DND-41 (cell line): ENCODE results near the gene PPP1R18.

ENCODE experiments used
- ATAC-seq: fragments of 200-7000 bp; cut with Tn5 transposase; 3 replicates; pipeline ENCODE4 v1.9.1; 2021; ENCODE audit warnings: low read depth; ENCODE audit not compliant: insufficient read depth
- DNase-seq: peaks from one replicate; pipeline ENCODE4 v3.0.0-alpha.2; 2020
- H2AFZ ChIP-seq: 2 replicates; pipeline ENCODE4 v1.6.0; 2012; ENCODE audit warnings: low read depth, low read length
- H3K27ac ChIP-seq: 2 replicates; pipeline ENCODE4 v1.5.1; 2012; ENCODE audit warnings: low read length, inconsistent platforms
- H3K27me3 ChIP-seq: fragments of 200-600 bp; sonication (generic); 2 replicates; pipeline ENCODE4 v1.6.0; 2012; ENCODE audit warnings: low read length, mild to moderate bottlenecking, inconsistent platforms; ENCODE audit not compliant: insufficient read depth, poor library complexity
- H3K36me3 ChIP-seq: 2 replicates; pipeline ENCODE4 v1.5.1; 2012; ENCODE audit warnings: low read length, inconsistent platforms; ENCODE audit not compliant: insufficient read depth
- H3K4me1 ChIP-seq: 2 replicates; pipeline ENCODE4 v1.5.1; 2012; ENCODE audit warnings: mild to moderate bottlenecking, low read length; ENCODE audit not compliant: insufficient read depth
- H3K4me2 ChIP-seq: 2 replicates; pipeline ENCODE4 v1.6.0; 2012; ENCODE audit warnings: mild to moderate bottlenecking, moderate library complexity, low read length, inconsistent platforms; ENCODE audit not compliant: insufficient read depth
- H3K4me3 ChIP-seq, 2 experiments: fragments of 200-600 bp in 1 of 2; shearing (Covaris generic) in 1 of 2; 2 replicates each; pipeline ENCODE4 v1.5.1; 2012 to 2016; ENCODE audit warnings: inconsistent platforms in 2 of 2, low read length in 2 of 2, mild to moderate bottlenecking in 2 of 2, low read depth in 1 of 2, moderate library complexity in 1 of 2
- H3K79me2 ChIP-seq: 2 replicates; pipeline ENCODE4 v1.6.0; 2012; ENCODE audit warnings: low read length, inconsistent platforms; ENCODE audit not compliant: insufficient read depth
- H3K9ac ChIP-seq: 2 replicates; pipeline ENCODE4 v1.6.0; 2012; ENCODE audit warnings: low read depth, mild to moderate bottlenecking, inconsistent platforms, low read length, moderate library complexity
- H3K9me3 ChIP-seq: 2 replicates; pipeline ENCODE4 v1.5.1; 2012; ENCODE audit warnings: low read length, moderate library complexity, mild to moderate bottlenecking, inconsistent platforms; ENCODE audit not compliant: insufficient read depth, severe bottlenecking
- H4K20me1 ChIP-seq: 2 replicates; pipeline ENCODE4 v1.6.0; 2012; ENCODE audit warnings: low read length; ENCODE audit not compliant: insufficient read depth
- EZH2 ChIP-seq: IDR thresholded peaks from 3 replicates; pipeline ENCODE4 v1.6.1; 2012; ENCODE audit warnings: borderline replicate concordance, low read depth, mild to moderate bottlenecking, moderate library complexity, low read length, inconsistent platforms; ENCODE audit not compliant: severe bottlenecking
- TF ChIP-seq, protein P1 (sequence below): IDR thresholded peaks from 2 replicates; pipeline ENCODE4 v1.5.1; 2012; ENCODE audit warnings: borderline replicate concordance, low read length, moderate library complexity, mild to moderate bottlenecking; ENCODE audit not compliant: poor library complexity, severe bottlenecking; ENCODE audit errors: extremely low read depth

PPP1R18 gene

GRCh38 chr6:30679765-30680535, 6.5 kb downstream of the PPP1R18 start:
- Histone ChIP-seq H3K79me2 (peaks cover 68% of the 10 kb centered on the region), H3K9me3 (no peaks in the 10 kb centered on the region), H4K20me1 (peaks cover 36% of the 10 kb centered on the region), H3K27me3 (no peaks in the 10 kb centered on the region), H3K36me3 (peaks cover 70% of the 10 kb centered on the region), H3K4me1 (peaks cover 53% of the 10 kb centered on the region), H3K27ac (peak overlapping the region; percentile 70), H2AFZ (no peak overlapping the region), H3K9ac (peak overlapping the region; percentile 88), H3K4me3 (peak overlapping the region in 1 of 2 experiments; percentile 49; a peak in 2 of 4 replicates), H3K4me2 (peak overlapping the region; percentile 95)
- ATAC-seq (no peak), DNase-seq (no peak)
- no peak for TF ChIP-seq EZH2
- TF ChIP-seq, protein P1, sequence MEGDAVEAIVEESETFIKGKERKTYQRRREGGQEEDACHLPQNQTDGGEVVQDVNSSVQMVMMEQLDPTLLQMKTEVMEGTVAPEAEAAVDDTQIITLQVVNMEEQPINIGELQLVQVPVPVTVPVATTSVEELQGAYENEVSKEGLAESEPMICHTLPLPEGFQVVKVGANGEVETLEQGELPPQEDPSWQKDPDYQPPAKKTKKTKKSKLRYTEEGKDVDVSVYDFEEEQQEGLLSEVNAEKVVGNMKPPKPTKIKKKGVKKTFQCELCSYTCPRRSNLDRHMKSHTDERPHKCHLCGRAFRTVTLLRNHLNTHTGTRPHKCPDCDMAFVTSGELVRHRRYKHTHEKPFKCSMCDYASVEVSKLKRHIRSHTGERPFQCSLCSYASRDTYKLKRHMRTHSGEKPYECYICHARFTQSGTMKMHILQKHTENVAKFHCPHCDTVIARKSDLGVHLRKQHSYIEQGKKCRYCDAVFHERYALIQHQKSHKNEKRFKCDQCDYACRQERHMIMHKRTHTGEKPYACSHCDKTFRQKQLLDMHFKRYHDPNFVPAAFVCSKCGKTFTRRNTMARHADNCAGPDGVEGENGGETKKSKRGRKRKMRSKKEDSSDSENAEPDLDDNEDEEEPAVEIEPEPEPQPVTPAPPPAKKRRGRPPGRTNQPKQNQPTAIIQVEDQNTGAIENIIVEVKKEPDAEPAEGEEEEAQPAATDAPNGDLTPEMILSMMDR = no peak

DNA sequence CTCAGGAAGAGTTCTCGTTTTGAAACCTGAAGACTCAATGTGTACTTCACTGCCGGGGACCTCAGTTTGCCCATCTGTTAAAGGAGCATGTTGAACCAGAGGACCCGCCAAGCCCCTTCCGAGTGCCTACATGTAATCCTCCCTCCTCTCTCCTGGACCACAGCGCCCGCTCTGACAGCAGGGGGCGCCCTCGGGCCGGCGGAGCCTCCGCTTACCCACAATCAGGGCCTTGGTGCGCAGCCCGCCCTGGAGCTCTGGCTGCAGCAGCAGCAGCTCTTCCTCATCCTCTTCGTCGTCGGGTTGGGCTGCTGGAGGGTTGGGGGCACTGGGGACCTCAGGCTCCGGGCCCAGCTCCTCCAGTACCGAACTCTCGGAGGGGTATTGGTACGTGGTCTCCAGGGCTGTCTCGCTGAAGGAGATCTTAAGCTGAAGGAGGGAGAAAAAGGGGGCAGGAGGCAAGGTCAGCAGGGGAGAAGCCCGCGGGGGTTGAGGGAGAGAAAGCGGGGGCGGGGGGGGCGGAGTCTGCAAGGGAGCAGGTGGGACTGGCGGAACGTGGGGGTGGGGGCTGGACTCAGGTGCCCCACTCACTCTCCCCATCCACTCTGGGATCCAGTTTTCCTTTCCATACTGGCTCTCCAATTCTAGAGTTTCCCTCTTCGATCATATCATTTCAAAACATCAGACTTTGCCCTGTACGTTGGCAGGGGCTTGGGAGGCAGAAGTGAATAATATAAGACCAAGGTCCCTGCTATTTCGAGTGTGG, 7.3 kb downstream of the PPP1R18 start:
- H4K20me1 ChIP-seq = peaks cover 35% of the 10 kb centered on the region
- peak overlapping the region in 1 of 2 experiments; percentile 49; a peak in 2 of 4 replicates for H3K4me3 ChIP-seq
- H3K4me2 ChIP-seq = peak overlapping the region; percentile 95
- H3K27me3 ChIP-seq = no peaks in the 10 kb centered on the region
- peak; percentile 92 for DNase-seq
- peaks cover 50% of the 10 kb centered on the region for H3K4me1 ChIP-seq
- TF ChIP-seq, protein P1 = peak; percentile 99
- no peak for TF ChIP-seq EZH2
- ATAC-seq = peak; percentile 68
- H3K27ac ChIP-seq = peak overlapping the region; percentile 70
- H3K9me3 ChIP-seq = no peaks in the 10 kb centered on the region
- peaks cover 68% of the 10 kb centered on the region for H3K36me3 ChIP-seq
- peak overlapping the region; percentile 88 for H3K9ac ChIP-seq
- H2AFZ ChIP-seq = no peak overlapping the region
- H3K79me2 ChIP-seq = peaks cover 60% of the 10 kb centered on the region

DNA sequence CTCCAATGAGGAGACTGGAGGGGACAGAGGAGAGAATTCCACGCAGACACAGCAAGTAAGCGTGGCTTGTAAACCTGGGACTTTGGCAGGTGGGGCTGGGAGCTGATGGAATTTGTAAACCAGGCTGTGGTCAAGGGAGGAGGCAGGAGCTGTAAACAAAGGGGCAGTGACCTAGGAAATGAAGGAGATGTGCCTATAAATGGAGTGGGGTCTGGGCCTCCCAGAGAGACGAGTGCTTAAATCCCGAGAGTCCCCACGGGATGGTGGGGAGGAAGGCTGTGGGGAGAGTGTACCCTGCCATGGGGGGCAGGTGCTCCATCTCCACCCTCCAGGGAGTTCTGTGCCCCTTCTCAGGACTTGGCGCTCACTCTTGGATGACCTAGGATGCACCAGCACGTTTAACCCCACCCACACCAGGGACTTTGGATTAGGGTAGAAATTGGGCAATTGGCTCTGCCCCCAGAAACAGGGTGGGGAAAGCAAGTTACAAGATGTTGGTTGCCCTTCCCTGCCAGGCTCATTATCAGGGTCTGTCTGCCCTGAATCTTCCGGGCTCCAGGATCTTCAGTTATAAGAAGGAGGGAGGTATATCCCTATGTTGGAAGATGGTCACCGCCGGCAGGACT, 9.7 kb downstream of the PPP1R18 start:
- H3K9me3 ChIP-seq = no peaks in the 10 kb centered on the region
- H3K9ac ChIP-seq = no peak overlapping the region
- TF ChIP-seq, protein P1 = no peak
- TF ChIP-seq EZH2 = no peak
- H2AFZ ChIP-seq = no peak overlapping the region
- H3K36me3 ChIP-seq = peaks cover 54% of the 10 kb centered on the region
- no peak overlapping the region for H3K4me2 ChIP-seq
- no peak overlapping the region for H3K27ac ChIP-seq
- H4K20me1 ChIP-seq = peaks cover 19% of the 10 kb centered on the region
- DNase-seq = no peak
- peaks cover 46% of the 10 kb centered on the region for H3K4me1 ChIP-seq
- H3K79me2 ChIP-seq = peaks cover 46% of the 10 kb centered on the region
- no peak for ATAC-seq
- H3K27me3 ChIP-seq = no peaks in the 10 kb centered on the region
- H3K4me3 ChIP-seq = no peak overlapping the region
